ENCODE results near the gene NFU1. TPM values are rescaled to one million over a fixed set of nuclear protein-coding genes. Genes with fewer than 3 reads are reported as not detected.

NFU1 gene
- total and polyA plus RNA-seq, 2 of the 4 experiments (the other 2 are of a cell fraction): 24.0 to 32.4 TPM

DNA sequence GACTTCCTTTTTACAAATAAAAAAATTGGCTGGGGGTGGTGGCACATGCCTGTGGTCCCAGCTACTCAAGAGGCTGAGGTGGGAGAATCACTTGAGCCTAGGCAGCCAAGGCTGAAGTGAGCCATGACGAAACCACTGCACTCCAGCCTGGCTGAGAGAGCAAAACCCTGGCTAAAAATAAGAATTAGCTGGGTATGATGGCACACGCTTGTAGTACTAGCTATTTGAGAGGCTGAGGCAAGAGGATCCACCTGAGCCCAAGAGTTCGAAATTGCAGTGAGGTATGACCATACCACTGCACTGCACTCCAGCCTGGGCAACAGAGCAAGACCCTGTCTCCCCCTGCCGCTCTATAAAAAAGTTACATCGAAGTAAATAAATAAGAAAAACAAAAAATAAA, 83.9 kb downstream of the NFU1 start:
- H2AFZ ChIP-seq (replicated peaks; ENCODE audit: low read length, poor library complexity): no peak overlapping the region
- H3K4me3 ChIP-seq (ENCODE audit: insufficient read depth, low read depth, low read length): no peak overlapping the region
- intact Hi-C loops (cut with micrococcal nuclease): no loop called here
- H3K9me3 ChIP-seq (ENCODE audit: control insufficient read depth, insufficient read depth, low read length): no peaks in the 10 kb centered on the region
- peaks cover 3% of the 10 kb centered on the region; the same call in 1 of the 2 replicates for H3K4me1 ChIP-seq (ENCODE audit: control insufficient read depth, insufficient read depth, low read length)
- no peak overlapping the region for H4K8ac ChIP-seq (ENCODE audit: low read depth in 2 of 2, low read length in 2 of 2)
- H2BK5ac ChIP-seq (ENCODE audit: low read depth, low read length, poor library complexity, severe bottlenecking): no peak overlapping the region
- no peak overlapping the region for H2BK15ac ChIP-seq (ENCODE audit: low read depth, low read length)
- H3K23ac ChIP-seq (ENCODE audit: low read depth, low read length): no peak overlapping the region
- H3K4me2 ChIP-seq (ENCODE audit: low read depth, low read length): no peak overlapping the region
- H3K9ac ChIP-seq (ENCODE audit: low read depth, low read length): no peak overlapping the region
- H3K27ac ChIP-seq (ENCODE audit: insufficient read depth, low read length): no peak overlapping the region
- no peak overlapping the region for H3K18ac ChIP-seq (ENCODE audit: low read depth, low read length)
- no peak overlapping the region for H2BK20ac ChIP-seq (ENCODE audit: low read depth, low read length)
- ChIA-PET POLR2A (ENCODE audit: unreplicated experiment) (no interaction called here), CTCF (no interaction called here)
- no peak overlapping the region for H4K5ac ChIP-seq (ENCODE audit: low read depth, low read length)
- no peak overlapping the region for H3K56ac ChIP-seq (ENCODE audit: extremely low read depth, insufficient read depth, low read length)
- DNase-seq: no peak
- H3K4ac ChIP-seq (ENCODE audit: low read depth, low read length): no peak overlapping the region
- ATAC-seq (ENCODE audit: low read depth): no peak
- peaks cover 51% of the 10 kb centered on the region for H3K36me3 ChIP-seq (ENCODE audit: control insufficient read depth, insufficient read depth, low read length)
- peaks cover 8 to 44% of the 10 kb centered on the region in 2 experiments; a peak in 3 of 4 replicates for H3K79me1 ChIP-seq (ENCODE audit: low read depth in 1 of 2, low read length in 2 of 2)
- no peaks in the 10 kb centered on the region for H3K27me3 ChIP-seq (ENCODE audit: control insufficient read depth, insufficient read depth, low read length)
- no peak overlapping the region for H2AK9ac ChIP-seq (replicated peaks; ENCODE audit: low read depth, low read length, poor library complexity)
- in situ Hi-C loops (cut with MboI; ENCODE audit: low sequenced_read_pairs): no loop called here
- BruUV-seq (replicated peaks): no TSS peak
- H4K20me1 ChIP-seq (ENCODE audit: insufficient read depth, low read length): peaks cover 18% of the 10 kb centered on the region; the same call in 1 of the 2 replicates
- H3K9me1 ChIP-seq (ENCODE audit: insufficient read depth, low read length): peaks cover 5% of the 10 kb centered on the region
- dilution Hi-C loops (cut with HindIII; ENCODE audit: low sequenced_read_pairs, unreplicated experiment): no loop called here
- H2AK5ac ChIP-seq (ENCODE audit: low read depth, low read length): no peak overlapping the region
- 100% methylated on average over 2 of the region's 5 CpGs; no CpG with 5 or more reads in 1 of the 2 experiments for WGBS, 2 experiments (ENCODE audit: extremely low coverage in 2 of 2, insufficient read length in 1 of 2)
- no peak overlapping the region for H2BK120ac ChIP-seq (ENCODE audit: low read depth, low read length)
- TF ChIP-seq MXI1 (IDR thresholded peaks at IDR 0.05; ENCODE audit: borderline replicate concordance, low read depth, low read length): no peak
- no peak for TF ChIP-seq NFE2L2 (IDR thresholded peaks at IDR 0.05; ENCODE audit: low read depth, low read length)
- TF ChIP-seq RFX5 (IDR thresholded peaks at IDR 0.05; ENCODE audit: low read depth, low read length): no peak
- TF ChIP-seq RAD21 (IDR thresholded peaks at IDR 0.05; ENCODE audit: low read length): no peak
- TF ChIP-seq CEBPB (IDR thresholded peaks at IDR 0.05; ENCODE audit: low read depth, low read length): no peak
- no peak for TF ChIP-seq SMC3 (IDR thresholded peaks at IDR 0.05; ENCODE audit: low read depth, low read length)
- TF ChIP-seq MAZ (IDR thresholded peaks at IDR 0.05; ENCODE audit: borderline replicate concordance, low read depth, low read length): no peak
- no peak for TF ChIP-seq USF2 (IDR thresholded peaks at IDR 0.05; ENCODE audit: low read depth, low read length)
- no peak for TF ChIP-seq MAFK (IDR thresholded peaks at IDR 0.05; ENCODE audit: low read depth, low read length)
- no peak for TF ChIP-seq CTCF (conservative IDR thresholded peaks at IDR 0.05; ENCODE audit: low read depth, low read length)
- TF ChIP-seq FOS (IDR thresholded peaks at IDR 0.05; ENCODE audit: low read depth, low read length): no peak
- no peak for TF ChIP-seq CHD1 (IDR thresholded peaks at IDR 0.05; ENCODE audit: low read depth, low read length)
- no peak for TF ChIP-seq RCOR1 (IDR thresholded peaks at IDR 0.05; ENCODE audit: insufficient replicate concordance, low read length)
- no peak for TF ChIP-seq POLR2A (IDR thresholded peaks at IDR 0.05; ENCODE audit: low read depth, low read length)
- no peak for TF ChIP-seq ELK1 (IDR thresholded peaks at IDR 0.05; ENCODE audit: borderline replicate concordance, low read depth, low read length)
- TF ChIP-seq BHLHE40 (IDR thresholded peaks at IDR 0.05; ENCODE audit: low read depth, low read length): no peak
- H4K91ac ChIP-seq (ENCODE audit: insufficient read depth, low read depth, low read length): no peak overlapping the region
- no peak overlapping the region for H3K14ac ChIP-seq (replicated peaks; ENCODE audit: low read depth, low read length)
